HEK293 (cell line): ENCODE results near the gene MGAM2.

Experiments used
- CTCF ChIA-PET: fragments of 350-600 bp; formaldehyde crosslinking; extraction: SDS; loops from one replicate; lab custom pipeline; 2021; ENCODE audit warnings: antibody characterized with exemption; lab: Yijun Ruan, JAX
- POLR2A ChIA-PET: fragments of 300-600 bp; formaldehyde crosslinking; extraction: SDS; loops from one replicate; lab custom pipeline; 2020; ENCODE audit warnings: antibody characterized with exemption, inconsistent platforms; lab: Yijun Ruan, JAX
- H3K27ac ChIP-seq: fragments of 200-500 bp; sonication (Bioruptor generic); 2 replicates; pipeline ENCODE4 v1.5.1; 2014; ENCODE audit warnings: low read depth, low read length, control low read depth, inconsistent platforms; ENCODE audit errors: extremely low read depth
- H3K36me3 ChIP-seq, 2 experiments: fragments of 200-500 bp in 1 of 2; sonication (Bioruptor generic) in 1 of 2; 1 replicate in 1 of 2; 2 replicates in 1 of 2; pipeline ENCODE4 v1.5.1; 2014 to 2017; ENCODE audit warnings: inconsistent platforms in 2 of 2, low read length in 2 of 2; ENCODE audit not compliant: control insufficient read depth in 2 of 2, insufficient read depth in 1 of 2
- H3K4me1 ChIP-seq: fragments of 200-500 bp; sonication (Bioruptor generic); 2 replicates; pipeline ENCODE4 v1.5.1; 2014; ENCODE audit warnings: mild to moderate bottlenecking, low read length, inconsistent platforms; ENCODE audit not compliant: control insufficient read depth, insufficient read depth
- H3K4me3 ChIP-seq: 2 replicates; pipeline ENCODE4 v1.5.1; 2011; ENCODE audit warnings: low read depth, mild to moderate bottlenecking, control low read depth, low read length, moderate library complexity
- H3K9me3 ChIP-seq: fragments of 200-500 bp; sonication (Bioruptor generic); 2 replicates; pipeline ENCODE4 v1.5.1; 2014; ENCODE audit warnings: low read depth, low read length, inconsistent platforms; ENCODE audit not compliant: control insufficient read depth, insufficient read depth
- KLF10 ChIP-seq: fragments of 450-650 bp; IDR thresholded peaks from 2 replicates; pipeline ENCODE4 v1.5.1; 2018; ENCODE audit warnings: missing biosample characterization, mild to moderate bottlenecking, missing genetic modification characterization
- MEIS1 ChIP-seq: sonication (generic); formaldehyde crosslinking; IDR thresholded peaks from 2 replicates; pipeline ENCODE4 v1.8.1; 2022; ENCODE audit warnings: missing genetic modification reagents, mild to moderate bottlenecking, borderline replicate concordance
- ZFP69B ChIP-seq: fragments of 450-650 bp; formaldehyde crosslinking; IDR thresholded peaks from 2 replicates; pipeline ENCODE4 v1.5.1; 2016; ENCODE audit warnings: missing biosample characterization, missing genetic modification characterization
- ZNF10 ChIP-seq: fragments of 450-650 bp; formaldehyde crosslinking; IDR thresholded peaks from 2 replicates; pipeline ENCODE4 v1.5.1; 2017; ENCODE audit warnings: missing biosample characterization, missing genetic modification characterization
- ZNF175 ChIP-seq: fragments of 450-650 bp; formaldehyde crosslinking; IDR thresholded peaks from 2 replicates; pipeline ENCODE4 v1.5.1; 2016; ENCODE audit warnings: missing biosample characterization, missing genetic modification characterization
- ZNF2 ChIP-seq: fragments of 450-650 bp; formaldehyde crosslinking; IDR thresholded peaks from 2 replicates; pipeline ENCODE4 v1.5.1; 2016; ENCODE audit warnings: missing biosample characterization, missing genetic modification characterization
- ZNF302 ChIP-seq: fragments of 450-650 bp; formaldehyde crosslinking; IDR thresholded peaks from 2 replicates; pipeline ENCODE4 v1.5.1; 2016; ENCODE audit warnings: missing biosample characterization, missing genetic modification characterization, low read depth
- ZNF311 ChIP-seq: fragments of 450-650 bp; formaldehyde crosslinking; IDR thresholded peaks from 2 replicates; pipeline ENCODE4 v1.5.1; 2017; ENCODE audit warnings: missing biosample characterization, missing genetic modification characterization, borderline replicate concordance
- ZNF354C ChIP-seq: fragments of 450-650 bp; formaldehyde crosslinking; IDR thresholded peaks from 2 replicates; pipeline ENCODE4 v1.5.1; 2016; ENCODE audit warnings: missing biosample characterization, missing genetic modification characterization, low read depth, borderline replicate concordance
- ZNF48 ChIP-seq: fragments of 450-650 bp; formaldehyde crosslinking; IDR thresholded peaks from 2 replicates; pipeline ENCODE4 v1.5.1; 2016; ENCODE audit warnings: missing biosample characterization, missing genetic modification characterization
- ZNF549 ChIP-seq: fragments of 450-650 bp; IDR thresholded peaks from 2 replicates; pipeline ENCODE4 v1.5.1; 2018; ENCODE audit warnings: missing biosample characterization, missing genetic modification characterization, mild to moderate bottlenecking, inconsistent platforms, moderate library complexity
- ZNF555 ChIP-seq: fragments of 450-650 bp; formaldehyde crosslinking; conservative IDR thresholded peaks from 2 replicates; pipeline ENCODE4 v1.5.1; 2017; ENCODE audit warnings: missing biosample characterization, mild to moderate bottlenecking, missing genetic modification characterization, inconsistent platforms
- ZNF791 ChIP-seq: fragments of 450-650 bp; formaldehyde crosslinking; IDR thresholded peaks from 2 replicates; pipeline ENCODE4 v1.5.1; 2016; ENCODE audit warnings: missing biosample characterization, missing genetic modification characterization
- ZNF792 ChIP-seq: fragments of 450-650 bp; formaldehyde crosslinking; IDR thresholded peaks from 2 replicates; pipeline ENCODE4 v1.5.1; 2016; ENCODE audit warnings: missing biosample characterization, missing genetic modification characterization
- TF ChIP-seq, protein P1 (sequence below): fragments of 450-650 bp; formaldehyde crosslinking; conservative IDR thresholded peaks from 2 replicates; pipeline ENCODE4 v1.5.1; 2016; ENCODE audit warnings: low read depth, missing biosample characterization, missing genetic modification characterization
- TF ChIP-seq, protein P2 (sequence below): fragments of 450-650 bp; formaldehyde crosslinking; IDR thresholded peaks from 2 replicates; pipeline ENCODE4 v1.5.1; 2017; ENCODE audit warnings: missing biosample characterization, mild to moderate bottlenecking, missing genetic modification characterization, moderate library complexity
- TF ChIP-seq, protein P3 (sequence below): fragments of 450-650 bp; formaldehyde crosslinking; IDR thresholded peaks from 2 replicates; pipeline ENCODE4 v1.5.1; 2016; ENCODE audit warnings: missing biosample characterization, missing genetic modification characterization
- TF ChIP-seq, protein P4 (sequence below): fragments of 450-650 bp; formaldehyde crosslinking; IDR thresholded peaks from 2 replicates; pipeline ENCODE4 v1.5.1; 2016; ENCODE audit warnings: missing biosample characterization, missing genetic modification characterization, low read depth
- TF ChIP-seq, protein P5 (sequence below): sonication (generic); formaldehyde crosslinking; IDR thresholded peaks from 2 replicates; pipeline ENCODE4 v1.8.1; 2022; ENCODE audit warnings: mild to moderate bottlenecking, moderate library complexity, missing genetic modification reagents
- TF ChIP-seq, protein P6 (sequence below): fragments of 450-650 bp; formaldehyde crosslinking; IDR thresholded peaks from 2 replicates; pipeline ENCODE4 v1.5.1; 2016; ENCODE audit warnings: missing biosample characterization, missing genetic modification characterization
- TF ChIP-seq, protein P7 (sequence below): IDR thresholded peaks from 2 replicates; pipeline ENCODE4 v1.6.1; 2011; ENCODE audit warnings: mild to moderate bottlenecking, low read depth, low read length, borderline replicate concordance

MGAM2 gene

DNA sequence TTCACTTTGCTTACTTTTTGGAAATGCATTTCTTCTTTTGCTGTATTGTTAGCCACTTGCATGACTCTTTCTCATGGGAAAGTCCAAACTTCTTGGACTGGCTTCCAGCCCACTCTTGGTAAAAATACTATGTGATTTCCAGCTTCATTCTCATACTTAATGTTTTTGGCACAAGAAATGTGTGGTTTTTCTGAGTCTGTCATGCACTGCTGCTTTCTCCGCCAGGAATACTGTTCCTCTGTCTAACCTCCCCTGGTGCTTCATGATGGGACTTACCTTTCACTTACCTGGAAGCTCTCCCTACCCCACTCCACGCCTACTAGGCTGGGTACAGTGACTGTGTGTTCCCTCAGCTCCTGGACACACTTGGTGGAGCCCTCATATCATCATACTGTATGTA is 18.7 kb downstream of the MGAM2 start (continued):
- TF ChIP-seq, protein P1, sequence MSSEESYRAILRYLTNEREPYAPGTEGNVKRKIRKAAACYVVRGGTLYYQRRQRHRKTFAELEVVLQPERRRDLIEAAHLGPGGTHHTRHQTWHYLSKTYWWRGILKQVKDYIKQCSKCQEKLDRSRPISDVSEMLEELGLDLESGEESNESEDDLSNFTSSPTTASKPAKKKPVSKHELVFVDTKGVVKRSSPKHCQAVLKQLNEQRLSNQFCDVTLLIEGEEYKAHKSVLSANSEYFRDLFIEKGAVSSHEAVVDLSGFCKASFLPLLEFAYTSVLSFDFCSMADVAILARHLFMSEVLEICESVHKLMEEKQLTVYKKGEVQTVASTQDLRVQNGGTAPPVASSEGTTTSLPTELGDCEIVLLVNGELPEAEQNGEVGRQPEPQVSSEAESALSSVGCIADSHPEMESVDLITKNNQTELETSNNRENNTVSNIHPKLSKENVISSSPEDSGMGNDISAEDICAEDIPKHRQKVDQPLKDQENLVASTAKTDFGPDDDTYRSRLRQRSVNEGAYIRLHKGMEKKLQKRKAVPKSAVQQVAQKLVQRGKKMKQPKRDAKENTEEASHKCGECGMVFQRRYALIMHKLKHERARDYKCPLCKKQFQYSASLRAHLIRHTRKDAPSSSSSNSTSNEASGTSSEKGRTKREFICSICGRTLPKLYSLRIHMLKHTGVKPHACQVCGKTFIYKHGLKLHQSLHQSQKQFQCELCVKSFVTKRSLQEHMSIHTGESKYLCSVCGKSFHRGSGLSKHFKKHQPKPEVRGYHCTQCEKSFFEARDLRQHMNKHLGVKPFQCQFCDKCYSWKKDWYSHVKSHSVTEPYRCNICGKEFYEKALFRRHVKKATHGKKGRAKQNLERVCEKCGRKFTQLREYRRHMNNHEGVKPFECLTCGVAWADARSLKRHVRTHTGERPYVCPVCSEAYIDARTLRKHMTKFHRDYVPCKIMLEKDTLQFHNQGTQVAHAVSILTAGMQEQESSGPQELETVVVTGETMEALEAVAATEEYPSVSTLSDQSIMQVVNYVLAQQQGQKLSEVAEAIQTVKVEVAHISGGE (tag by site-specific recombination), result no peak
- TF ChIP-seq ZNF2 (tag by site-specific recombination) (no peak), ZFP69B (tag by site-specific recombination) (no peak), ZNF302 (tag by site-specific recombination) (no peak), ZNF792 (tag by site-specific recombination) (no peak), ZNF354C (tag by site-specific recombination) (no peak), ZNF175 (tag by site-specific recombination) (no peak)
- TF ChIP-seq, protein P2, sequence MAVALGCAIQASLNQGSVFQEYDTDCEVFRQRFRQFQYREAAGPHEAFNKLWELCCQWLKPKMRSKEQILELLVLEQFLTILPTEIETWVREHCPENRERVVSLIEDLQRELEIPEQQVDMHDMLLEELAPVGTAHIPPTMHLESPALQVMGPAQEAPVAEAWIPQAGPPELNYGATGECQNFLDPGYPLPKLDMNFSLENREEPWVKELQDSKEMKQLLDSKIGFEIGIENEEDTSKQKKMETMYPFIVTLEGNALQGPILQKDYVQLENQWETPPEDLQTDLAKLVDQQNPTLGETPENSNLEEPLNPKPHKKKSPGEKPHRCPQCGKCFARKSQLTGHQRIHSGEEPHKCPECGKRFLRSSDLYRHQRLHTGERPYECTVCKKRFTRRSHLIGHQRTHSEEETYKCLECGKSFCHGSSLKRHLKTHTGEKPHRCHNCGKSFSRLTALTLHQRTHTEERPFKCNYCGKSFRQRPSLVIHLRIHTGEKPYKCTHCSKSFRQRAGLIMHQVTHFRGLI (tag by site-specific recombination), result no peak
- TF ChIP-seq, protein P3, sequence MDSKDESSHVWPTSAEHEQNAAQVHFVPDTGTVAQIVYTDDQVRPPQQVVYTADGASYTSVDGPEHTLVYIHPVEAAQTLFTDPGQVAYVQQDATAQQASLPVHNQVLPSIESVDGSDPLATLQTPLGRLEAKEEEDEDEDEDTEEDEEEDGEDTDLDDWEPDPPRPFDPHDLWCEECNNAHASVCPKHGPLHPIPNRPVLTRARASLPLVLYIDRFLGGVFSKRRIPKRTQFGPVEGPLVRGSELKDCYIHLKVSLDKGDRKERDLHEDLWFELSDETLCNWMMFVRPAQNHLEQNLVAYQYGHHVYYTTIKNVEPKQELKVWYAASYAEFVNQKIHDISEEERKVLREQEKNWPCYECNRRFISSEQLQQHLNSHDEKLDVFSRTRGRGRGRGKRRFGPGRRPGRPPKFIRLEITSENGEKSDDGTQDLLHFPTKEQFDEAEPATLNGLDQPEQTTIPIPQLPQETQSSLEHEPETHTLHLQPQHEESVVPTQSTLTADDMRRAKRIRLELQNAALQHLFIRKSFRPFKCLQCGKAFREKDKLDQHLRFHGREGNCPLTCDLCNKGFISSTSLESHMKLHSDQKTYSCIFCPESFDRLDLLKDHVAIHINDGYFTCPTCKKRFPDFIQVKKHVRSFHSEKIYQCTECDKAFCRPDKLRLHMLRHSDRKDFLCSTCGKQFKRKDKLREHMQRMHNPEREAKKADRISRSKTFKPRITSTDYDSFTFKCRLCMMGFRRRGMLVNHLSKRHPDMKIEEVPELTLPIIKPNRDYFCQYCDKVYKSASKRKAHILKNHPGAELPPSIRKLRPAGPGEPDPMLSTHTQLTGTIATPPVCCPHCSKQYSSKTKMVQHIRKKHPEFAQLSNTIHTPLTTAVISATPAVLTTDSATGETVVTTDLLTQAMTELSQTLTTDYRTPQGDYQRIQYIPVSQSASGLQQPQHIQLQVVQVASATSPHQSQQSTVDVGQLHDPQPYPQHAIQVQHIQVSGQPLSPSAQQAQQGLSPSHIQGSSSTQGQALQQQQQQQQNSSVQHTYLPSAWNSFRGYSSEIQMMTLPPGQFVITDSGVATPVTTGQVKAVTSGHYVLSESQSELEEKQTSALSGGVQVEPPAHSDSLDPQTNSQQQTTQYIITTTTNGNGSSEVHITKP, result no peak
- TF ChIP-seq, protein P4, sequence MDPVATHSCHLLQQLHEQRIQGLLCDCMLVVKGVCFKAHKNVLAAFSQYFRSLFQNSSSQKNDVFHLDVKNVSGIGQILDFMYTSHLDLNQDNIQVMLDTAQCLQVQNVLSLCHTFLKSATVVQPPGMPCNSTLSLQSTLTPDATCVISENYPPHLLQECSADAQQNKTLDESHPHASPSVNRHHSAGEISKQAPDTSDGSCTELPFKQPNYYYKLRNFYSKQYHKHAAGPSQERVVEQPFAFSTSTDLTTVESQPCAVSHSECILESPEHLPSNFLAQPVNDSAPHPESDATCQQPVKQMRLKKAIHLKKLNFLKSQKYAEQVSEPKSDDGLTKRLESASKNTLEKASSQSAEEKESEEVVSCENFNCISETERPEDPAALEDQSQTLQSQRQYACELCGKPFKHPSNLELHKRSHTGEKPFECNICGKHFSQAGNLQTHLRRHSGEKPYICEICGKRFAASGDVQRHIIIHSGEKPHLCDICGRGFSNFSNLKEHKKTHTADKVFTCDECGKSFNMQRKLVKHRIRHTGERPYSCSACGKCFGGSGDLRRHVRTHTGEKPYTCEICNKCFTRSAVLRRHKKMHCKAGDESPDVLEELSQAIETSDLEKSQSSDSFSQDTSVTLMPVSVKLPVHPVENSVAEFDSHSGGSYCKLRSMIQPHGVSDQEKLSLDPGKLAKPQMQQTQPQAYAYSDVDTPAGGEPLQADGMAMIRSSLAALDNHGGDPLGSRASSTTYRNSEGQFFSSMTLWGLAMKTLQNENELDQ, result no peak

DNA sequence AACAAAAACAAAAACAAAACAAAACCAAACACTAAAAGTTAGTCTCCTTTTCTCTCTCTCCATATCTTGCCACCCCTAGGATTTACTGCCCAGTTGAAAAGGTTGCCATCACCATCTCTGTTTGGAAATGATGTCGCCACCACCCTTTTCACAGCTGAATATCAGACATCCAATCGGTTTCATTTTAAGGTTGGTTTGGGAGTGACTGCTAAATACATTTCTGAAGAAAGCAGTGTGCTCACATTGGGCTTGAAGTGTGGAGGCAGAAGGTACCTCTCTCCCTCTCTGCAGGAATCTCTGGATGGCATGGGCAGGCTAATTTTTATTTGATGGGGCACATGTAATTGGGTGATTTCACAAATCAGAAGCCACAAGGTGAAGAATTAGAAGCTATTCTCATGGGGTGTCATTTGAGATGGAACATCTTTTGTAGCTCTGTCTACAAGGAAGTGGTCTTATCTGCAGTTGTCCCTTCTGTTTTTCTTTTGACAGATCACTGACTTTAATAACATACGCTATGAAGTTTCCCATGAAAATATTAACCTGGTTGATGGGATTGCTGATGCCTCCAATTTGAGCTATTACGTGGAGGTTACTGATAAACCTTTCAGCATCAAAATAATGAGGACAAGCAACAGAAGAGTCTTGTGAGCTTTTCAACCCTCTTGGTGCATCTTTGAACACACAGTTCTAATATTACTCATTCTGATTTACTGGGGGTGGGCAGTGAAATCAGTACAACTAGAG is 20.1 kb downstream of the MGAM2 start:
- Histone ChIP-seq H3K9me3 (no peaks in the 10 kb centered on the region), H3K4me3 (no peak overlapping the region), H3K27ac (no peak overlapping the region), H3K4me1 (no peaks in the 10 kb centered on the region), H3K36me3 (no peaks in the 10 kb centered on the region)
- ChIA-PET CTCF (interaction anchor here (0.9 kb wide), 1 partner anchor 156 kb away, joined by 5 read pairs; no protein-coding TSS in a partner anchor), POLR2A (no interaction called here)
- TF ChIP-seq, protein P5, sequence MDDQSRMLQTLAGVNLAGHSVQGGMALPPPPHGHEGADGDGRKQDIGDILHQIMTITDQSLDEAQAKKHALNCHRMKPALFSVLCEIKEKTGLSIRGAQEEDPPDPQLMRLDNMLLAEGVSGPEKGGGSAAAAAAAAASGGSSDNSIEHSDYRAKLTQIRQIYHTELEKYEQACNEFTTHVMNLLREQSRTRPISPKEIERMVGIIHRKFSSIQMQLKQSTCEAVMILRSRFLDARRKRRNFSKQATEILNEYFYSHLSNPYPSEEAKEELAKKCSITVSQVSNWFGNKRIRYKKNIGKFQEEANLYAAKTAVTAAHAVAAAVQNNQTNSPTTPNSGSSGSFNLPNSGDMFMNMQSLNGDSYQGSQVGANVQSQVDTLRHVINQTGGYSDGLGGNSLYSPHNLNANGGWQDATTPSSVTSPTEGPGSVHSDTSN (CRISPR knock-in tag), result no peak
- TF ChIP-seq, protein P6, sequence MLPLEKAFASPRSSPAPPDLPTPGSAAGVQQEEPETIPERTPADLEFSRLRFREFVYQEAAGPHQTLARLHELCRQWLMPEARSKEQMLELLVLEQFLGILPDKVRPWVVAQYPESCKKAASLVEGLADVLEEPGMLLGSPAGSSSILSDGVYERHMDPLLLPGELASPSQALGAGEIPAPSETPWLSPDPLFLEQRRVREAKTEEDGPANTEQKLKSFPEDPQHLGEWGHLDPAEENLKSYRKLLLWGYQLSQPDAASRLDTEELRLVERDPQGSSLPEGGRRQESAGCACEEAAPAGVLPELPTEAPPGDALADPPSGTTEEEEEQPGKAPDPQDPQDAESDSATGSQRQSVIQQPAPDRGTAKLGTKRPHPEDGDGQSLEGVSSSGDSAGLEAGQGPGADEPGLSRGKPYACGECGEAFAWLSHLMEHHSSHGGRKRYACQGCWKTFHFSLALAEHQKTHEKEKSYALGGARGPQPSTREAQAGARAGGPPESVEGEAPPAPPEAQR (tag by site-specific recombination), result no peak
- TF ChIP-seq ZNF10 (no peak), ZNF311 (no peak), ZNF555 (no peak), KLF10 (tag by site-specific recombination) (no peak), MEIS1 (CRISPR knock-in tag) (no peak), ZNF48 (tag by site-specific recombination) (no peak), ZNF791 (no peak), ZNF549 (tag by site-specific recombination) (no peak)
- TF ChIP-seq, protein P7, sequence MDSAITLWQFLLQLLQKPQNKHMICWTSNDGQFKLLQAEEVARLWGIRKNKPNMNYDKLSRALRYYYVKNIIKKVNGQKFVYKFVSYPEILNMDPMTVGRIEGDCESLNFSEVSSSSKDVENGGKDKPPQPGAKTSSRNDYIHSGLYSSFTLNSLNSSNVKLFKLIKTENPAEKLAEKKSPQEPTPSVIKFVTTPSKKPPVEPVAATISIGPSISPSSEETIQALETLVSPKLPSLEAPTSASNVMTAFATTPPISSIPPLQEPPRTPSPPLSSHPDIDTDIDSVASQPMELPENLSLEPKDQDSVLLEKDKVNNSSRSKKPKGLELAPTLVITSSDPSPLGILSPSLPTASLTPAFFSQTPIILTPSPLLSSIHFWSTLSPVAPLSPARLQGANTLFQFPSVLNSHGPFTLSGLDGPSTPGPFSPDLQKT, result no peak
